ENCODE data around the gene TATDN2.

Gene TATDN2

DNA sequence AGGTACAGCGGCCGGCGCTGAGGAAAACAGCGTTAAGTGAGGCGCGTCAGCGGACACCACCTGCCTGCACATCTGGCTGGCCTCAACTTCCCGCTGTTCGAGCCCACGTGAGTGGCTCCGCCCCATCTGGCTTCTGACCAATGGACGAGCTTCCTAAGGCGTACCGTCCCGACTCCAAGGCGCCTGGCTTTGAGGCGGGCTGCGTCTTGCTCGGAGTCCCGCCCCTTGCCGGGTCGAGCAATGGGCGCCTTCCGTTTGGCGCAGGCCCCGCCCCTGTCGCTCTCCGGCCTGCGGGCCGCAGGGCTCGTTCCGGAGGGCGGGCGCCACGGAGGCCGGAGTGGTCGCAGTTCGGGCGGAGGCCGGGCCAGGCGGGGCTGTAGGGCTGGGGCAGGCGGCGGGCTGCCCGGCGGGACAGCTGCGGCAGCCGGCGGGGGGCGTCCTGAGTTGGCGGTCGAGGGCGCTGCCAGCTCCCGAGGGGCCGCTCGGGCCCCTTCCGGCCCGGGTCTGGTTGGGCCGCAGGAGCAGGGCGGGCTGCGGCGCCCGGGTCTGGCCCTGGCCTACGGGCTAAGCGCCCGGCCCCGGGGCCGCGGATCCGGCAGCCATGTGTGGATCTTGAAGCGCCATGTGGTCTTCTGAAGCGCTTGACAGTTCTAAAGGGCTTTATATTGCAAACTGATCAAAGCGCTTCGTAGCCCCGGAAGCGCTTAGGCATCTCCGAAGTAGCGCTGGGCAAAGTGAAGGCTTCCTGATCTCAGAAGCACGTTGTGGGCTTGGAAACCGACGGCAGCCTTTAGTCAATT lies at the start of gene TATDN2:
Gene TATDN2, plus strand, starts transcription at position 276 of the 800 bp plus-strand sequence. CDS start 742 bp downstream, outside the sequence.
- peak; percentile 97 for DNase-seq

DNA sequence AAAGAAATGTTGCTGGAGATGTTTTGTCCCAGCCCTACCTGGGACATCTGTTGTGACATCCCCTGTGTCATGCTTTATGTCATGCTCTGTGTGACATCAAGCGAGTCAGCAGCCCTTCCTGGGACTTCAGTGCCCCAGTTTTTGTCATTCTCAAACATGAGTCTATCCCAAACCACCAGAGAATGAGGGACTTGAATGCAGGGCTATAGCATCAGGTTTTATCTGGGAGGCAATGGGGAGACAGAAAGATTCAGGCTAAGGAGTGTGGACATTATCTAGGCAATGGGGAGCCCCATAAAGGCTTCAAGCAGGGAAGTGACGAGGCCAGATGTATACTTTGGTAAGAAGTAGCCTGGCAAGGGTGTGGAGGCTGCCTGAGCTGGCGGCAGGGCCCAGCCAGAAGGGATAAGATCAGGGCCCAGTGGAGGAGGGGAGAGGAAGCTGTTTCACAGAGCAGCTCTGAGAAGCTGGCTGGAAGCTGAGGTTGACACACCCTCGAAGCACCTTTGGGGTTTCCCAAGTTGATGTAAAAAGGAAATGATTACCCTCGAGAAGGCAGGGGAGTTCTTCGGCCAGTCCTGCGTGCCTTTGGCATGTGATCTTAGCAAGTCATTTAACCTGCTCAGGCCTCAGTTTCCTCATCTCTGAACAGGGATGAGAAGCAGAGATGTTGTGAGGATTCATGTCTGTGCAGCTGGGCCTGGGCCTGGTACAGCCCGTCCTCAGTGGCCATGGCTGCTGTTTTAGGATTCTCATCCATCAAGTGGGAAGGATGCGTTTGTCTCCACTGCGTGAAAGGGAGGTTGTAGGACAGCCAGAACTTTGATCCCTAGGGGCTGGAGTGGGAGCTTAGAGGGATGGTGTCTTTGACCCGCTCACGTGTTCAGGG lies 49.3 kb upstream of the TATDN2 start:
- DNase-seq: no peak

DNA sequence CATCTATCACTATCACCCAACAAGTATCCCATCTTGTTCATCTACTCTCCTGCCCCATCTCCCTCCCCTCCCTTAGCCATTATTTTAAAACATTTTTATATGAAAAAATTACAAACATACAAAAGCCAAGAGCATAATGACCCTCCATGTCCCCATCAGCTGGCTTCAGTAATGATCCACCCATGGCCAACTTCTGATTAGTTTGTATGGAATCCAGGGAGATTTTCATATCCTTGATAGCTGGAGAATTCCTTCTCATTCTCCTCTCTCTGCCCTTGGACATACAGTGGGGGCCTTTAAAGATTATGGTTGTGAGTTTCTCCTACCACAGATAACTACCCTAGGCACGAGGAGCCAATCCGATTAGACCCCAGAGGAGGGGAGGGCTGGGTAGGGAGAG lies 43.3 kb upstream of the TATDN2 start:
- DNase-seq: no peak

GRCh38 chr3:10205451-10206165 lies 42.7 kb upstream of the TATDN2 start:
- peak; percentile 31 for DNase-seq

DNA sequence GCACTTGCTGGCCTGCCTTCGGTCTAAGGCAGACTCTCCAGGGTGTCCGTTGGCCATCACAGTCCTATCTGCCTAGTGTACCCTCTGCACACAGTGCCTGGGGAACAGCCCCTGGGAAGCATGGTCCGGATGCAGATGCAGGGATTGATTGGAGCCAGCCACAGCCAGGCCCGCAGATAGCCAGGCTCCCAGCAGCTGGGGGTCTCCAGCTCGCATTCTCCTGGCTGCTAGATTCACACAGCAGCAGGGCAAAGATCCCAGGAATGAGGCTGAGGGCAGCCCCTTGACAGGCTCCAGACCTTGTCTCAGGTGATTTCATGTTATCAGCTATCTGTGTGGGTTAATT lies 42.1 kb upstream of the TATDN2 start:
- no peak for DNase-seq

DNA sequence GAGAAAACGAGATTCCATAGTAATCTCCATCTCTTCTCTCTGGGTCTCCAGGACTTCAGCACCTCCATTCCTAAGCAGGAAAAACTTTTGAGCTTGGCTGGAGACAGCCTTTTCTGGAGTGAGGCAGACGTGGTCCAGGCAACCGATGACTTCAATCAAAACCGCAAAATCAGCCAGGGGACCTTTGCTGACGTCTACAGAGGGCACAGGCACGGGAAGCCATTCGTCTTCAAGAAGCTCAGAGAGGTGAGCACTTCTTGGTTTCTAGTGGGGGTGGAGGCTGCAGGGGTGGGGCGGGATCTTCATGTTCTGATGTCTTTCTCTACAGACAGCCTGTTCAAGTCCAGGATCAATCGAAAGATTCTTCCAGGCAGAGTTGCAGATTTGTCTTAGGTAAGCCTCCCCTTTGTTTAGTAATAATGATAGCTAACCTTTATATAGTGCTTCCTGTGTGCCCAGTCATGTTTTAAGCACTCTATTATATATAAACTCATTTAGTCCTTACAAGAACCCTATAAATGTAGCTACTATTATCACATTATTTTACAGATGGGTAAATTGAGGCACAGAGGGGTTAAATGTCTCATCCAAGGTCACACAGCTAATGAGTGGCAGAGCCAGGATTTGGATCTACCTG lies 35.0 kb upstream of the TATDN2 start:
- DNase-seq: no peak

DNA sequence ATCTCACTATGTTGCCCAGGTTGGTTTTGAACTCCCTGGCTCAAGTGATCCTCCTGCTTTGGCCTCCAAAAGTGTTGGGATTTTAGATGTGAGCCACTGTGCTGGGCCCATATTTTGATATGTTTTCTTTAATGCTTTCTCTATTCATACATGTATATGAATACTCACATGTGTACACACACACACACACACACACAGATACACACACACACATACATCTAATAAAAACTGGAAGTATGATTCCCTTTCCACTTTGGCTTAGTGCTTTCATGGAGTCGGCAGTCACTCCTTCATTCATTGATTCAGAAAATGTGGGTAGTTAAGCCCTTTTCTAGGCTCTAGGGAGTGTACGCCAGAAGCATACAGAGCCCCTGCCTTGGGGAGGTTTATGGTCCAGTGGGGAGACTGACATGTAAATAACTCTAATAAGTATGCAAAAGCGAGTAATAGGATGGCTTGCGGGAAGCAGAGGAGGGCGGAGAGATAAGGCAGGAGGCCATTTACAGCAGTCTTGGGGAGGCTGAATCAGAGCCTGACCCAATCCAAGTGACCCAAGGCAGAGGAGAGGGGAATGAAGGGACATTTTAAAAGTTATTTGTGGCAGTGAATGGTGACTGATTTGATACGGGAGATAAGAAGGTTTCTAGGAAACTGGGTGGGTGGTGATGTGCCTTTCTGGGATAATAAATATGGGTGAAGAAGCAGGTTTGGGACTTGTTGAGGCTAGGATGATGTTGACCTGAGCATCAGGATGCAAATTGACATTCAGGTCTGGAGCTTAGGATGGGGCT lies 32.5 kb upstream of the TATDN2 start:
- DNase-seq: no peak

- DNase-seq: no peak
These were observed 30.9 kb upstream of the TATDN2 start for GRCh38 chr3:10217359-10217758.

- DNase-seq: no peak
These were observed 28.5 kb upstream of the TATDN2 start for GRCh38 chr3:10219737-10220136.

GRCh38 chr3:10223676-10224639 lies 24.3 kb upstream of the TATDN2 start:
- no peak for DNase-seq

DNA sequence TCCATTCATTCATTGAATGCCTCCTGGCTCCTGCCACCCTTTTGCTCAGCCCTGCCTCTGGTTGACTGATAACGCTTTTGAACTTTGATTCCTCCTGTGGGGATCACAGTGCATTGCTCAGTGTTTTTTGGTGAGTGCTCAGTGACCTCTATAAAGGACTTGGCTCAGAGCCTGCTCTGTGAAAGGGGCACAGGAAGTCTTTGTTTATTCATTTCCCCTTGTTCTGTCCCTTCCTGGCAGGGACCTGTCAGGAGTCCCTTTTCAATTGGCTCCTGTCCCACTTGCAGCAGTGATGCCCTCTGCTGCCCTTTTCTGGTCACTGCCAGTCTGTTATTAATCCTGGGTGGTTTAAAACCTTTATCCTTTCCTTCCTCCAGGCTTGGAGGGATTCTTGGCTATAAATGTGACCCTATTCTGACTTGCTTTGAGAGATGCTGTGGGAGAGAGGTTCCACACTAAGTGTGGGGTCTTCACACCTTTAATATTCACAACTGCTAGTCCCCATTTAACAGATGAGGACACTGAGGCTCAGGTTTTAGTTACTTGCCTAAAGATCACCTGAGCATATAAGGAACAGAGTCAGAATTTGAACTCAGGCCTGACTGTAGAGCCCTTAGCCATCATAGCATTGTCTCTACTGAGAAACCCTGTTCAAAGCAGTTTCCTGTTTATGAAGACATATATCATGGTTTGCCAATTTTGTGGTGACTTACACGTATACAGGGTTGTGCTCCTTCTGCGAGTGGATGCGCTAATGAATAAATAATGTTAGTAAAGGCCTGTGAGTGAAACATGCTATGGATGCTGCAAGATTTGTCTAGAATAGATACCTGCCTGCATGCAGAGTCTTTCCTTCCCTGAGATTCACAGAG lies 23.2 kb upstream of the TATDN2 start:
- DNase-seq: peak; percentile 63

DNA sequence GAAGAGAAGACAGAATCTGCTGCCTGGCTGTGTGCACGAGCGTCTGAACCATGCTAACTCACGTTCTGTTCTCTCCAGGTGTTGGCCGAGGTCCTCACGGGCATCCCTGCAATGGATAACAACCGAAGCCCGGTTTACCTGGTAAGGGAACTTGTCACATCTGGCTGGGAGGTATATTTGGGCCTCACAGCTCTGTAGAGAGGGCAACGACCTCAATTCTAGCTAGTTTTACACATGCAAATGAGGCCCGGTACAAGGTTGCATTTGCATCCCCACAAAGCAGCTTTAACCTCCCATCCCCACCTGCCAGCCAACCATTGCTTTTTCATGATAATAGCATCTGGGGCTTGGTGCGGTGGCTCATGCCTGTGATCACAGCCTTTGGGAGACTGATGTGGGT lies 22.0 kb upstream of the TATDN2 start:
- DNase-seq: no peak

DNA sequence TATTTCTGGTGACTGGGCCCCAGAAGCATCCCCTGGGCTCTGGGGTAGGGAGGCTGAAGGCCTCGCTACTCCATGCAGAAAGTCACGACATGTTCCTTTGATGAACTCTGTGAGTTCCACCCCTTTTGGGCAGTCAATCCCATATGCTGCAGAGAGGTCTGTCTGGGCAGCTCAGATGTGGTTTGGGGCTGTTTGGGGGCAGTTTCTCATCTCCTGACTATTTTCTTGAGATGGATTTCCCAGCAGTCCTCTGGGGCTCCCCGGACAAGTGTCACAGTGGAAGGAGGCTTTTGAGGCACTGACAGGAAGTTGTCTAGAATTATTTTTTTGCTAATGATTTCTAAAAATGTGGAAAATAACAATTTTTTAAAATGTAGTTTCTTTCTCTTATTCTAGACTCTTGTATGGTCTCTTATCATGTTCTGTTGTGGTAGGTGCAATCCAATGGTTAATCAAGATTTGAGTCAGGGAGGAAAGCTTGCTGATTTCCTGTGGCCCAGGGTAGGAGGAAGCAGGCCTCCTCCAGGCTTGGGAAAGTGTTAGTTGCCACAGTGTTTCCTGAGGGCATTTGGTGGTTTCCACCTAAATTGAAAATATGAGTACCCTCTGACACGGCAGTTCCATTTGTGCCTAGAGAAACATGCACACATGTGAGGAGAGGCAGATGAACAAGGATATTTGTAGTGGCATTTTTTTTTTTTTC lies 19.9 kb upstream of the TATDN2 start:
- DNase-seq: no peak

GRCh38 chr3:10229576-10229975 lies 18.7 kb upstream of the TATDN2 start:
- DNase-seq: no peak

- DNase-seq: no peak
These were observed 16.1 kb upstream of the TATDN2 start for GRCh38 chr3:10232137-10232536.

GRCh38 chr3:10233988-10234387 lies 14.3 kb upstream of the TATDN2 start:
- no peak for DNase-seq

- DNase-seq: no peak
These were observed 13.6 kb upstream of the TATDN2 start for GRCh38 chr3:10234526-10235230.

GRCh38 chr3:10235551-10235950 lies 12.7 kb upstream of the TATDN2 start:
- DNase-seq: no peak
